Left ventricle myocardium inferior (tissue), 1 donor: ENCODE data around the gene SLC25A28. TPM values are rescaled to one million over a fixed set of nuclear protein-coding genes. Genes with fewer than 3 reads are reported as not detected.
"Not testable (repeated sequence)": the region's sequence is repeated elsewhere in the genome, so short reads cannot be mapped to it uniquely, and the experiment has no call there.

Experiments used
- DNase-seq: peaks from one replicate; pipeline ENCODE4 v3.0.0-alpha.2; 2020
- H3K27ac ChIP-seq: fragments of 200-600 bp; replicated peaks from 2 replicates; pipeline ENCODE4 v1.8.0; 2021
- H3K27me3 ChIP-seq: fragments of 200-600 bp; 2 replicates; pipeline ENCODE4 v1.8.0; 2021; ENCODE audit warnings: low read depth
- H3K36me3 ChIP-seq: fragments of 200-600 bp; 2 replicates; pipeline ENCODE4 v1.8.0; 2021
- H3K4me1 ChIP-seq: fragments of 200-600 bp; 2 replicates; pipeline ENCODE4 v1.8.0; 2021
- H3K4me3 ChIP-seq: fragments of 200-600 bp; 2 replicates; pipeline ENCODE4 v1.8.0; 2021; ENCODE audit warnings: mild to moderate bottlenecking, moderate library complexity
- H3K9me3 ChIP-seq: fragments of 200-600 bp; replicated peaks from 2 replicates; pipeline ENCODE4 v1.8.0; 2021
- CTCF ChIP-seq: fragments of 200-600 bp; IDR thresholded peaks from 2 replicates; pipeline ENCODE4 v1.8.0; 2021; ENCODE audit warnings: antibody characterized with exemption, mild to moderate bottlenecking, borderline replicate concordance
- intact Hi-C: fragments of 100-400 bp; cut with micrococcal nuclease; formaldehyde crosslinking; loops from one replicate; pipeline ENCODE4 v1.11.0; 2022
- total RNA-seq: library from RNA; stranded (reverse); fragmentation: NEBNext Ultra II Directional; extraction: Animal tissue kit (Norgen Biotek cat#: 25700); gene quantifications from one replicate; pipeline ENCODE4 v1.2.1, GENCODE V29; 2021
- donor health status: DM: no; HTN: yes; CAD: no; lungs with severe emphysema.

SLC25A28 gene
- total RNA-seq, 1 donor from 2014 or later = 41.2 TPM

GRCh38 chr10:99609186-99609585 is 11.1 kb downstream of the SLC25A28 start:
- H3K9me3 ChIP-seq = no peaks in the 10 kb centered on the region
- TF ChIP-seq CTCF = no peak
- H3K27ac ChIP-seq = no peak overlapping the region
- no peak overlapping the region for H3K4me3 ChIP-seq
- H3K36me3 ChIP-seq = peaks cover 26% of the 10 kb centered on the region
- intact Hi-C loops = no loop called here
- no peaks in the 10 kb centered on the region for H3K4me1 ChIP-seq
- H3K27me3 ChIP-seq = no peaks in the 10 kb centered on the region
- DNase-seq = no peak

GRCh38 chr10:99605351-99605750 is 14.9 kb downstream of the SLC25A28 start:
- TF ChIP-seq CTCF = no peak
- no peak overlapping the region for H3K4me3 ChIP-seq
- no peaks in the 10 kb centered on the region for H3K4me1 ChIP-seq
- no peaks in the 10 kb centered on the region for H3K9me3 ChIP-seq
- H3K27ac ChIP-seq = no peak overlapping the region
- no peak for DNase-seq
- intact Hi-C loops = no loop called here
- H3K36me3 ChIP-seq = peaks cover 6% of the 10 kb centered on the region
- peaks cover 10% of the 10 kb centered on the region for H3K27me3 ChIP-seq

- no peak overlapping the region for H3K4me3 ChIP-seq
- H3K9me3 ChIP-seq = no peaks in the 10 kb centered on the region
- intact Hi-C loops = no loop called here
- no peak for DNase-seq
- H3K36me3 ChIP-seq = peaks cover under 1% of the 10 kb centered on the region
- H3K4me1 ChIP-seq = no peaks in the 10 kb centered on the region
- H3K27ac ChIP-seq = no peak overlapping the region
- TF ChIP-seq CTCF = no peak
- peaks cover 10% of the 10 kb centered on the region for H3K27me3 ChIP-seq
Observed at GRCh38 chr10:99604862-99605261, 15.4 kb downstream of the SLC25A28 start.

- intact Hi-C loops = no loop called here
- no peaks in the 10 kb centered on the region for H3K4me1 ChIP-seq
- no peaks in the 10 kb centered on the region for H3K36me3 ChIP-seq
- H3K27ac ChIP-seq = no peak overlapping the region
- no peaks in the 10 kb centered on the region for H3K9me3 ChIP-seq
- TF ChIP-seq CTCF = no peak
- peaks cover 16% of the 10 kb centered on the region for H3K27me3 ChIP-seq
- DNase-seq = no peak
- no peak overlapping the region for H3K4me3 ChIP-seq
Observed at GRCh38 chr10:99598781-99599509, 21.3 kb downstream of the SLC25A28 start.

GRCh38 chr10:99598011-99598410 is 22.2 kb downstream of the SLC25A28 start:
- DNase-seq = no peak
- Histone ChIP-seq H3K27me3 (peaks cover 25% of the 10 kb centered on the region), H3K27ac (no peak overlapping the region), H3K36me3 (no peaks in the 10 kb centered on the region), H3K4me1 (no peaks in the 10 kb centered on the region), H3K9me3 (no peaks in the 10 kb centered on the region), H3K4me3 (no peak overlapping the region)
- no peak for TF ChIP-seq CTCF
- intact Hi-C loops = no loop called here

GRCh38 chr10:99596708-99597107 is 23.5 kb downstream of the SLC25A28 start:
- H3K27ac ChIP-seq, intact Hi-C loops, H3K9me3 ChIP-seq: not testable (repeated sequence)

More at GRCh38 chr10:99596708-99597107, 23.5 kb downstream of the SLC25A28 start:
- H3K4me1 ChIP-seq, DNase-seq, H3K4me3 ChIP-seq, H3K36me3 ChIP-seq: not testable (repeated sequence)
- peaks cover 25% of the 10 kb centered on the region for H3K27me3 ChIP-seq
